Esophagus squamous epithelium (tissue), 4 donors: ENCODE results near the gene PTPRN2.

ENCODE experiments used
- POLR2A ChIP-seq, 4 donors: fragments of 450-650 bp; IDR thresholded peaks; one replicate each; pipeline ENCODE4 v1.6.1; 2017; ENCODE audit warnings: antibody characterized with exemption in 4 of 4, mild to moderate bottlenecking in 4 of 4, moderate library complexity in 3 of 4
- TF ChIP-seq, protein P1 (sequence below), 6 experiments: fragments of 450-650 bp in 4 of 6; fragments of 200-600 bp in 2 of 6; sonication (generic) in 2 of 6; IDR thresholded peaks; one replicate each; pipeline ENCODE4 v1.5.1; 2016 to 2019; ENCODE audit warnings: antibody characterized with exemption in 6 of 6, mild to moderate bottlenecking in 4 of 6, moderate library complexity in 4 of 6

- TF ChIP-seq, protein P1, sequence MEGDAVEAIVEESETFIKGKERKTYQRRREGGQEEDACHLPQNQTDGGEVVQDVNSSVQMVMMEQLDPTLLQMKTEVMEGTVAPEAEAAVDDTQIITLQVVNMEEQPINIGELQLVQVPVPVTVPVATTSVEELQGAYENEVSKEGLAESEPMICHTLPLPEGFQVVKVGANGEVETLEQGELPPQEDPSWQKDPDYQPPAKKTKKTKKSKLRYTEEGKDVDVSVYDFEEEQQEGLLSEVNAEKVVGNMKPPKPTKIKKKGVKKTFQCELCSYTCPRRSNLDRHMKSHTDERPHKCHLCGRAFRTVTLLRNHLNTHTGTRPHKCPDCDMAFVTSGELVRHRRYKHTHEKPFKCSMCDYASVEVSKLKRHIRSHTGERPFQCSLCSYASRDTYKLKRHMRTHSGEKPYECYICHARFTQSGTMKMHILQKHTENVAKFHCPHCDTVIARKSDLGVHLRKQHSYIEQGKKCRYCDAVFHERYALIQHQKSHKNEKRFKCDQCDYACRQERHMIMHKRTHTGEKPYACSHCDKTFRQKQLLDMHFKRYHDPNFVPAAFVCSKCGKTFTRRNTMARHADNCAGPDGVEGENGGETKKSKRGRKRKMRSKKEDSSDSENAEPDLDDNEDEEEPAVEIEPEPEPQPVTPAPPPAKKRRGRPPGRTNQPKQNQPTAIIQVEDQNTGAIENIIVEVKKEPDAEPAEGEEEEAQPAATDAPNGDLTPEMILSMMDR (IDR thresholded peaks at IDR 0.05) = no peak
- no peak for TF ChIP-seq POLR2A (IDR thresholded peaks at IDR 0.05)
Measured at GRCh38 chr7:157962458-157963306, 624.9 kb downstream of the PTPRN2 start.
